ENCODE results near the gene SIPA1L3.
A peak's percentile ranks its signal among the peaks of the same experiment; 100 is the strongest.

Gene SIPA1L3

DNA sequence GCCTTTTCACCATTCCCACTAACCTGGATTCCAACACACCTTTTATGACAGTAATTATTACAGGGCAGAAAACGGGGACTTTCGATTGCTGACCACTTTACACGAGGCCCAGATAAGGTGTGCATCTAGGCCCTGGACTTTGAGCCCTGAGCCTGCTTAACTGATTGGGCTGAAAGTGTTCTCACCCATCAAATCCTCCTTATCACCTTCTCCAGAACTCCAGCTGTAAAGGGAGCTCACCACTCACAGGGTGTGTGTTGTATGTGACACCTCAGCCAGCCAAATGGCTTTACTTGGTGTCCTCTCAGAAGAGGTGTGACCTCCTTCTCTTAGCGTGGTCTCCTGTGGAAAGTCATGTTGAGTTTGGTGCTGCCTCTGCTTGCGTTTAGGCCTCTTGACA, 36.5 kb downstream of the SIPA1L3 start:
- H4K20me1 ChIP-seq (ENCODE audit: insufficient read depth, low read length): no peaks in the 10 kb centered on the region
- no peaks in the 10 kb centered on the region for H3K9me3 ChIP-seq (ENCODE audit: low read length)
- H3K9ac ChIP-seq (ENCODE audit: low read length): no peak overlapping the region
- no peaks in the 10 kb centered on the region for H3K27me3 ChIP-seq (ENCODE audit: insufficient read depth, low read length)
- TF ChIP-seq, protein P1, sequence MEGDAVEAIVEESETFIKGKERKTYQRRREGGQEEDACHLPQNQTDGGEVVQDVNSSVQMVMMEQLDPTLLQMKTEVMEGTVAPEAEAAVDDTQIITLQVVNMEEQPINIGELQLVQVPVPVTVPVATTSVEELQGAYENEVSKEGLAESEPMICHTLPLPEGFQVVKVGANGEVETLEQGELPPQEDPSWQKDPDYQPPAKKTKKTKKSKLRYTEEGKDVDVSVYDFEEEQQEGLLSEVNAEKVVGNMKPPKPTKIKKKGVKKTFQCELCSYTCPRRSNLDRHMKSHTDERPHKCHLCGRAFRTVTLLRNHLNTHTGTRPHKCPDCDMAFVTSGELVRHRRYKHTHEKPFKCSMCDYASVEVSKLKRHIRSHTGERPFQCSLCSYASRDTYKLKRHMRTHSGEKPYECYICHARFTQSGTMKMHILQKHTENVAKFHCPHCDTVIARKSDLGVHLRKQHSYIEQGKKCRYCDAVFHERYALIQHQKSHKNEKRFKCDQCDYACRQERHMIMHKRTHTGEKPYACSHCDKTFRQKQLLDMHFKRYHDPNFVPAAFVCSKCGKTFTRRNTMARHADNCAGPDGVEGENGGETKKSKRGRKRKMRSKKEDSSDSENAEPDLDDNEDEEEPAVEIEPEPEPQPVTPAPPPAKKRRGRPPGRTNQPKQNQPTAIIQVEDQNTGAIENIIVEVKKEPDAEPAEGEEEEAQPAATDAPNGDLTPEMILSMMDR (IDR thresholded peaks at IDR 0.05; ENCODE audit: low read length): no peak
- TF ChIP-seq EZH2 (IDR thresholded peaks at IDR 0.05; ENCODE audit: borderline replicate concordance, low read length): no peak
- no peak overlapping the region for H3K4me2 ChIP-seq (ENCODE audit: low read length)
- H2AFZ ChIP-seq (ENCODE audit: low read length): no peak overlapping the region
- no peaks in the 10 kb centered on the region for H3F3A ChIP-seq (ENCODE audit: insufficient read depth, low read length)
- no peak overlapping the region for H3K4me3 ChIP-seq (ENCODE audit: low read depth, low read length, poor library complexity, severe bottlenecking)
- H3K36me3 ChIP-seq (ENCODE audit: insufficient read depth, low read length): peaks cover 13% of the 10 kb centered on the region
- H3K27ac ChIP-seq (ENCODE audit: low read depth, low read length, poor library complexity, severe bottlenecking): no peak overlapping the region
- H3K79me2 ChIP-seq (ENCODE audit: insufficient read depth, low read length): peaks cover 10% of the 10 kb centered on the region; the same call in 1 of the 2 replicates
- H3K9me2 ChIP-seq (ENCODE audit: low read depth, low read length): no peaks in the 10 kb centered on the region
- peaks cover 9% of the 10 kb centered on the region for H3K4me1 ChIP-seq (ENCODE audit: insufficient read depth, low read length, severe bottlenecking)

DNA sequence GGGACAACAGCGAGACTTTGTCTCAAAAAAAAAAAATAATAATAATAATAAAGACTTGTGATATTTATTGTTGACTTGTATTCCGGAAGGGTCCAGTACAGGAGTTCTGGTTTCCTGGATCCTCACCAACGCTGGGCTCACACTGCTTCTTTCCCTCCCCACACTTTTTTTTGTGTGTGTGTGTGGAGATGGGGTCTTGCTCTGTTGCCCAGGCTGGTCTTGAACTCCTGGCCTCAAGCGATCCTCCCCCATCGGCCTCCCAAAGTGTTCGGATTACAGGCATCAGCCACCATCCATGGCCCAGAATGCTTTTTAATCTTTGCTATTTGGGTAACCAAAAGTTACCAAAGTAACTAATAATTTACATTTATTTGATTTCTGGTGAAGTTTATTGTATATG, 39.1 kb downstream of the SIPA1L3 start:
- H3K79me2 ChIP-seq (ENCODE audit: insufficient read depth, low read length): peaks cover 10% of the 10 kb centered on the region; the same call in 1 of the 2 replicates
- no peak overlapping the region for H3K9ac ChIP-seq (ENCODE audit: low read length)
- H3K9me2 ChIP-seq (ENCODE audit: low read depth, low read length): no peaks in the 10 kb centered on the region
- no peak overlapping the region for H2AFZ ChIP-seq (ENCODE audit: low read length)
- H3K36me3 ChIP-seq (ENCODE audit: insufficient read depth, low read length): no peaks in the 10 kb centered on the region
- H3F3A ChIP-seq (ENCODE audit: insufficient read depth, low read length): no peaks in the 10 kb centered on the region
- H3K27ac ChIP-seq (ENCODE audit: low read depth, low read length, poor library complexity, severe bottlenecking): no peak overlapping the region
- H3K9me3 ChIP-seq (ENCODE audit: low read length): no peaks in the 10 kb centered on the region
- TF ChIP-seq, protein P1 (IDR thresholded peaks at IDR 0.05; ENCODE audit: low read length): no peak
- TF ChIP-seq EZH2 (IDR thresholded peaks at IDR 0.05; ENCODE audit: borderline replicate concordance, low read length): no peak
- H3K4me2 ChIP-seq (ENCODE audit: low read length): no peak overlapping the region
- H3K4me3 ChIP-seq (ENCODE audit: low read depth, low read length, poor library complexity, severe bottlenecking): no peak overlapping the region
- H4K20me1 ChIP-seq (ENCODE audit: insufficient read depth, low read length): no peaks in the 10 kb centered on the region
- no peaks in the 10 kb centered on the region for H3K27me3 ChIP-seq (ENCODE audit: insufficient read depth, low read length)
- H3K4me1 ChIP-seq (ENCODE audit: insufficient read depth, low read length, severe bottlenecking): peaks cover 20% of the 10 kb centered on the region

DNA sequence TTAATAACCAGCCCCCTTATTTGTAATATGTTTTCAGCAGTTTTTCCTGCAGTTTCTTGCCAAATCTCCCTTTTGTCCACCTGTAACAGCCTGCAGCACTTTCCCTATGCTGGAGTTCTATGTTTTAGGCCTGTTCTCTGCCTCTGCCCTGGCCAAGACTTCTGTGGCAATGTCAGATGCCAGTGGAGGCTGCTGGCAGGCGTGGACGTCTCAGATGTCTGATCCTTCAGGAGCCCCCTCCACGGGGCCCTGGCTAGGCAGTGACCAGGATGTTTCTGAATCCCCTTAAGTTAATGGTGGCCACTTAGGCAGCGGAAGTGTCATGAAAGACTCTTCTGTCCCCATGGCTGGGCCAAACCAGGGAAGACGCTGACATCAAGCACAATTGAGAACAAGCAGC, 40.8 kb downstream of the SIPA1L3 start:
- Histone ChIP-seq H2AFZ (ENCODE audit: low read length) (no peak overlapping the region), H3K9me3 (ENCODE audit: low read length) (no peaks in the 10 kb centered on the region), H3K4me1 (ENCODE audit: insufficient read depth, low read length, severe bottlenecking) (peaks cover 34% of the 10 kb centered on the region), H3F3A (ENCODE audit: insufficient read depth, low read length) (no peaks in the 10 kb centered on the region), H3K9me2 (ENCODE audit: low read depth, low read length) (no peaks in the 10 kb centered on the region), H3K4me3 (ENCODE audit: low read depth, low read length, poor library complexity, severe bottlenecking) (no peak overlapping the region), H3K9ac (ENCODE audit: low read length) (no peak overlapping the region), H3K36me3 (ENCODE audit: insufficient read depth, low read length) (no peaks in the 10 kb centered on the region), H3K4me2 (ENCODE audit: low read length) (no peak overlapping the region), H3K79me2 (ENCODE audit: insufficient read depth, low read length) (peaks cover 16% of the 10 kb centered on the region), H3K27me3 (ENCODE audit: insufficient read depth, low read length) (no peaks in the 10 kb centered on the region), H3K27ac (ENCODE audit: low read depth, low read length, poor library complexity, severe bottlenecking) (peak overlapping the region; percentile 67), H4K20me1 (ENCODE audit: insufficient read depth, low read length) (no peaks in the 10 kb centered on the region)
- TF ChIP-seq, protein P1 (IDR thresholded peaks at IDR 0.05; ENCODE audit: low read length): no peak
- no peak for TF ChIP-seq EZH2 (IDR thresholded peaks at IDR 0.05; ENCODE audit: borderline replicate concordance, low read length)

Measured in OCI-LY1 (cell line).